GM12891 (cell line): Measurements from ENCODE around the gene MRPL28.

Experiments used
- DNase-seq: peaks from one replicate; pipeline ENCODE4 v3.0.0; 2011; ENCODE audit warnings: low spot score; ENCODE audit not compliant: insufficient read length
- FAIRE-seq: peaks from 2 replicates; lab custom pipeline; 2011; peaks lifted over from hg19 to GRCh38; lab: Jason Lieb, UNC
- PAX5 ChIP-seq: IDR thresholded peaks from 2 replicates; pipeline ENCODE4 v1.6.1; 2011; ENCODE audit warnings: low read length, moderate library complexity, mild to moderate bottlenecking; ENCODE audit not compliant: insufficient read depth, severe bottlenecking
- POLR2A ChIP-seq: IDR thresholded peaks from 2 replicates; pipeline ENCODE4 v1.6.1; 2011; ENCODE audit warnings: low read depth, low read length, control low read depth
- POLR2AphosphoS5 ChIP-seq: IDR thresholded peaks from 2 replicates; pipeline ENCODE4 v1.6.1; 2011; ENCODE audit warnings: low read depth, low read length, control low read depth
- POU2F2 ChIP-seq: IDR thresholded peaks from 2 replicates; pipeline ENCODE4 v1.6.1; 2011; ENCODE audit warnings: low read depth, mild to moderate bottlenecking, control low read depth, low read length, moderate library complexity
- SPI1 ChIP-seq: IDR thresholded peaks from 2 replicates; pipeline ENCODE4 v1.6.1; 2011; ENCODE audit warnings: low read depth, low read length, control low read depth
- TAF1 ChIP-seq: IDR thresholded peaks from 2 replicates; pipeline ENCODE4 v1.6.1; 2011; ENCODE audit warnings: low read depth, low read length, control low read depth

MRPL28 gene

GRCh38 chr16:325375-326145 lies 44.8 kb downstream of the MRPL28 start:
- TF ChIP-seq TAF1 (no peak), POLR2A (no peak)
- DNase-seq (no peak), FAIRE-seq (peak; percentile 20)

DNA sequence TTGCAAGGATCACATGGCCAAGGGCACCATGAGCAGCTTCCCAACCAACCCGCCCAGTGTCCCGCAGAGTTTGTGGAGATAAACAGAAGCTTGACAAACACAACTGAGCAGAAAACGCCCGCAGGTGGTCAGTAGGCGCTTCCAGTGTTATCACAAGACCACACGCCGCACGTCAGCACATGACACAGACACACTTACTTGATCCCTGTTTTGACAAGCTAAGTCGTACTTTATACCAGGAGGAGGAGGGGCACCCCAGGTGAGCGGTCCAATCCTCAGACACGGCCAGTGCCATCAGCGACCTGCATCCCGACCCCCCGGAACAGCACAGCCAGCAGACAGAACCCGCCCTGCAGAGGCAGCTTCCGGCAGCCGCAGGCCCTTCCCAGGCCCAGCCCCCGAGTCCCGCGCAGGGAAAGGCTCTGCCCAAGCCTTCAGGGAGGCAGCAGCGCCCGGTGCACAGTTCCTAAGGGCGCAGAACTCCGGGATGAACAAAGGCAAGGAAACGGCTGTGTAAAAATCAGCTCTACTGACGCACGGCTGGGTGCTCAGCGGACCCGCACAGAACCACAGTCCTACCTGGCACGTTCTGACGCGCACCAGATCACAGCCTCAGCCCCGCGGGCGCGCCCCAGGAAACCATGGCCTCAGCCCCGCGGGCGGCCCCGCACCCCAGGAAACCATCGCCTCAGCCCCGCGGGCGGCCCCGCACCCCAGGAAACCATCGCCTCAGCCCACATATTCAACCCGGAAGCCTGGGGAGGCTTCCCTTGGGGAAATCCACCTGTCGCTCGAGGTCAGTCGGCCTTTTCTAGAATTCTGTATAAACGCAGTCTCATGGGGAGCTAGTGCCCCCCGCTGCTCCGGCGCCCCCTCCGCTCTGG lies 45.6 kb downstream of the MRPL28 start:
- DNase-seq, result peak; percentile 69
- peak; percentile 59 for TF ChIP-seq POLR2AphosphoS5
- no peak for TF ChIP-seq PAX5
- peak; percentile 35; the same call in 1 of the 2 replicates for TF ChIP-seq POLR2A
- TF ChIP-seq POU2F2, result no peak; the same call in 1 of the 2 replicates
- FAIRE-seq, result peak; percentile 83

GRCh38 chr16:324201-324450 lies 46.2 kb downstream of the MRPL28 start:
- no peak for FAIRE-seq
- DNase-seq, result no peak
- TF ChIP-seq TAF1, result no peak
- no peak for TF ChIP-seq POLR2A
- no peak for TF ChIP-seq POU2F2
- TF ChIP-seq SPI1, result no peak
- no peak for TF ChIP-seq POLR2AphosphoS5
- no peak for TF ChIP-seq PAX5

DNA sequence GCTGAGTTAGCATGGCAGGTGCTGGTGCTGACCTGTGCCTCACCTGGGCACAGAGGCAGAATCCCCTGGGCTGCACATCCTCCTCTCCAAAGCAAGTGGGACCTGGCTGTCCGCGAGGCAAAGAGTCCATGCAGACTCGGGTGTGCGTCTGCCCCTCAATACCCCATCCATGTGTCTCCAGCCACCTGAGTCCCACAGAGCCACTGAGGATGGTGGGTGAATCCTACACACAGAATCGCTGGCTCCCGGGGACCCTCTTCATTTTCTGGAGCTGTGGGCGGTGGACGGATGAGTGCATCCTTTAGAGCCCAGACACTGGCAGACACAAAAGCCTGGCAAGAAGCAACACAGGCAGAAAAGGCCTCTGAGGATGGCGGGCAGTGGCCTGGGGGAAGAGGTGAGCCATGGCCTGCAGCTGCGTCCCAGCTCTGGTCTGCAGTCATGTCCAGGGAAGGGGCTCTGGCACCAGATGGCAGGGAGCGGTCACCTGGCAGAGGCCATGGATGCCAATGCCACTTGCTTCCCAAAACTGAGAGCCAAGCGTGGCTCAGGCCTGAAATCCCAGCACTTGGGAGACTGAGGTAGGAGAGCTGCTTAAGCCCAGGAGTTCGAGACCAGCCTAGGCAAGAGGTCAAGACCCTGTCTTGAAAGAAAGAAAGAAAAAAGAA lies 47.7 kb downstream of the MRPL28 start:
- FAIRE-seq (no peak), DNase-seq (no peak)
- TF ChIP-seq POLR2A (no peak), POLR2AphosphoS5 (no peak), PAX5 (no peak), TAF1 (no peak), SPI1 (no peak)

DNA sequence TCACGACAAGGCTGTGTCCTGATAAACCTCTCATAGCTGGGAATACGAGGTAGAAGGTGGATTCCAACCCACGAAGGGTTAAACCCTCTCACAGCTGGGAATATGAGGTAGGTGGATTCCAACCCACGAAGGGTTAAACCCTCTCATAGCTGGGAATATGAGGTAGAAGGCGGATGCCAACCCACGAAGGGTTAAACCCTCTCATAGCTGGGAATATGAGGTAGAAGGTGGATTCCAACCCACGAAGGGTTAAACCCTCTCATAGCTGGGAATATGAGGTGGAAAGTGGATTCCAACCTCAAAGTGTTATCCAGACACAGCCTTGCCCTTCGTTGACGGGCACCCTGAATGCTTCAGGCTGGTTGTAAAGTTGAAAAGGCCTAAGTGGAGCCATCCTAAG lies 48.8 kb downstream of the MRPL28 start:
- FAIRE-seq (peak; percentile 13), DNase-seq (no peak)
- no peak for TF ChIP-seq PAX5
- TF ChIP-seq TAF1, result no peak
- no peak for TF ChIP-seq POLR2AphosphoS5
- no peak for TF ChIP-seq POU2F2
- TF ChIP-seq SPI1, result no peak
- no peak for TF ChIP-seq POLR2A

DNA sequence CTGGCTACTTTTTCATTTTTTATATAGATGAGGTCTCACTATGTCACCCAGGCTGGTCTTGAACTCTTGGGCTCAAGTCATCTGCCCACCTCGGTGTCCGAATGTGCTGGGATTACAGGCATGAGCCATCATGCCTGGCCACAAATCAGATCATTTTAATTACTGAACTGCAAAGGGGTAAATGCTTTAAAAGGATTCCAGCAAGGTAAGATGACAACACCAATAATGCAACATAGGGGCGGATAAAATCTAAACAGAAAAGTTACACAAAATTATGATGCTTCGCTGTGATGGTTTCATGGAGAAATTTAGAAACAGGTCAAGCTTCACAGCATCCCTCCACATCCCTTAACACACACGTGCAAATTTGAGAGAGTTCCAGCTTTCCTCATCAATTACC lies 50.1 kb downstream of the MRPL28 start:
- no peak for FAIRE-seq
- TF ChIP-seq PAX5, result no peak
- TF ChIP-seq TAF1, result no peak

GRCh38 chr16:318628-319027 lies 51.7 kb downstream of the MRPL28 start:
- TF ChIP-seq POLR2A (no peak), PAX5 (no peak), POU2F2 (no peak), TAF1 (no peak), POLR2AphosphoS5 (no peak)
- FAIRE-seq, result no peak

More for the DNA sequence above, 50.1 kb downstream of the MRPL28 start:
- DNase-seq, result no peak

GRCh38 chr16:317583-317982 lies 52.8 kb downstream of the MRPL28 start:
- DNase-seq (no peak), FAIRE-seq (no peak)
- no peak for TF ChIP-seq POLR2A
- TF ChIP-seq POLR2AphosphoS5, result no peak
- no peak for TF ChIP-seq TAF1
- TF ChIP-seq SPI1, result no peak

More at GRCh38 chr16:318628-319027, 51.7 kb downstream of the MRPL28 start:
- DNase-seq, result peak; percentile 47
